Measurements from ENCODE around the gene CES4A.
A peak's percentile ranks its signal among the peaks of the same experiment; 100 is the strongest.
"Not testable (repeated sequence)": the region's sequence is repeated elsewhere in the genome, so short reads cannot be mapped to it uniquely, and the experiment has no call there.

CES4A gene

GRCh38 chr16:66952430-66953110, 35.8 kb upstream of the CES4A start:
- Histone ChIP-seq H2BK15ac (replicated peaks; ENCODE audit: low read depth) (no peak overlapping the region), H3K23ac (ENCODE audit: low read length) (no peak overlapping the region), H3K18ac (ENCODE audit: low read length) (no peak overlapping the region), H3K27ac (ENCODE audit: low read depth, low read length) (no peak overlapping the region), H3K4me2 (ENCODE audit: low read length) (no peak overlapping the region), H3K9ac (ENCODE audit: low read length) (no peak overlapping the region), H3K79me2 (ENCODE audit: control insufficient read depth, insufficient read depth, low read length) (no peaks in the 10 kb centered on the region), H3K79me1 (ENCODE audit: low read length) (no peaks in the 10 kb centered on the region), H3K4ac (ENCODE audit: low read depth, low read length) (no peak overlapping the region), H3K56ac (ENCODE audit: low read length) (no peak overlapping the region), H3K4me1 (ENCODE audit: control insufficient read depth, low read depth, low read length) (no peaks in the 10 kb centered on the region), H2AK5ac (ENCODE audit: low read length) (no peak overlapping the region), H3K27me3 (ENCODE audit: insufficient read depth, low read length, poor library complexity) (peaks cover 11% of the 10 kb centered on the region), H4K5ac (ENCODE audit: low read length) (no peak overlapping the region), H3K36me3 (ENCODE audit: control insufficient read depth, insufficient read depth, low read length) (no peaks in the 10 kb centered on the region), H3K4me3 (ENCODE audit: low read length) (no peak overlapping the region), H2BK5ac (ENCODE audit: low read length) (no peak overlapping the region), H4K8ac (ENCODE audit: low read depth, low read length) (no peak overlapping the region), H2BK120ac (ENCODE audit: low read depth, low read length) (no peak overlapping the region)
- no peak for DNase-seq
- WGBS (ENCODE audit: extremely low coverage, insufficient coverage, low lambda C conversion rate): no CpG with 5 or more reads among the region's 7 CpGs

GRCh38 chr16:66953462-66954096, 34.8 kb upstream of the CES4A start:
- no CpG with 5 or more reads among the region's 10 CpGs for WGBS (ENCODE audit: extremely low coverage, insufficient coverage, low lambda C conversion rate)

GRCh38 chr16:66954097-66954659, 34.2 kb upstream of the CES4A start:
- peak; percentile 83 for DNase-seq

More at GRCh38 chr16:66953462-66954096, 34.8 kb upstream of the CES4A start:
- H2BK5ac ChIP-seq (ENCODE audit: low read length): no peak overlapping the region
- H3K79me2 ChIP-seq (ENCODE audit: control insufficient read depth, insufficient read depth, low read length): no peaks in the 10 kb centered on the region
- H3K18ac ChIP-seq (ENCODE audit: low read length): no peak overlapping the region
- H2BK15ac ChIP-seq (replicated peaks; ENCODE audit: low read depth): no peak overlapping the region
- H3K23ac ChIP-seq (ENCODE audit: low read length): no peak overlapping the region
- no peak overlapping the region for H2AK5ac ChIP-seq (ENCODE audit: low read length)
- H3K4me2 ChIP-seq (ENCODE audit: low read length): no peak overlapping the region
- no peak overlapping the region for H3K4me3 ChIP-seq (ENCODE audit: low read length)
- H3K9ac ChIP-seq (ENCODE audit: low read length): no peak overlapping the region
- no peak overlapping the region for H3K56ac ChIP-seq (ENCODE audit: low read length)
- no peak overlapping the region for H2BK120ac ChIP-seq (ENCODE audit: low read depth, low read length)
- DNase-seq: no peak
- no peaks in the 10 kb centered on the region for H3K4me1 ChIP-seq (ENCODE audit: control insufficient read depth, low read depth, low read length)
- H3K4ac ChIP-seq (ENCODE audit: low read depth, low read length): no peak overlapping the region
- H3K79me1 ChIP-seq (ENCODE audit: low read length): no peaks in the 10 kb centered on the region
- no peak overlapping the region for H4K8ac ChIP-seq (ENCODE audit: low read depth, low read length)
- no peak overlapping the region for H3K27ac ChIP-seq (ENCODE audit: low read depth, low read length)
- H3K36me3 ChIP-seq (ENCODE audit: control insufficient read depth, insufficient read depth, low read length): no peaks in the 10 kb centered on the region
- peaks cover 8% of the 10 kb centered on the region for H3K27me3 ChIP-seq (ENCODE audit: insufficient read depth, low read length, poor library complexity)
- no peak overlapping the region for H4K5ac ChIP-seq (ENCODE audit: low read length)

GRCh38 chr16:66955363-66956153, 32.8 kb upstream of the CES4A start:
- H3K9ac ChIP-seq (ENCODE audit: low read length); H3K4me2 ChIP-seq (ENCODE audit: low read length); H3K79me1 ChIP-seq (ENCODE audit: low read length); H4K8ac ChIP-seq (ENCODE audit: low read depth, low read length); H3K27ac ChIP-seq (ENCODE audit: low read depth, low read length); H4K5ac ChIP-seq (ENCODE audit: low read length); H3K79me2 ChIP-seq (ENCODE audit: control insufficient read depth, insufficient read depth, low read length); H3K23ac ChIP-seq (ENCODE audit: low read length); H2AK5ac ChIP-seq (ENCODE audit: low read length); DNase-seq; H2BK5ac ChIP-seq (ENCODE audit: low read length); H2BK15ac ChIP-seq (replicated peaks; ENCODE audit: low read depth); H3K36me3 ChIP-seq (ENCODE audit: control insufficient read depth, insufficient read depth, low read length); H3K18ac ChIP-seq (ENCODE audit: low read length); H3K56ac ChIP-seq (ENCODE audit: low read length); H3K4me3 ChIP-seq (ENCODE audit: low read length); H3K4ac ChIP-seq (ENCODE audit: low read depth, low read length); H3K27me3 ChIP-seq (ENCODE audit: insufficient read depth, low read length, poor library complexity); H3K4me1 ChIP-seq (ENCODE audit: control insufficient read depth, low read depth, low read length); H2BK120ac ChIP-seq (ENCODE audit: low read depth, low read length): not testable (repeated sequence)
- WGBS (ENCODE audit: extremely low coverage, insufficient coverage, low lambda C conversion rate): no CpG with 5 or more reads among the region's 17 CpGs

More at GRCh38 chr16:66954097-66954659, 34.2 kb upstream of the CES4A start:
- Histone ChIP-seq H4K8ac (ENCODE audit: low read depth, low read length) (no peak overlapping the region), H3K4me3 (ENCODE audit: low read length) (no peak overlapping the region), H3K36me3 (ENCODE audit: control insufficient read depth, insufficient read depth, low read length) (no peaks in the 10 kb centered on the region), H3K56ac (ENCODE audit: low read length) (no peak overlapping the region), H3K4ac (ENCODE audit: low read depth, low read length) (no peak overlapping the region), H3K79me2 (ENCODE audit: control insufficient read depth, insufficient read depth, low read length) (no peaks in the 10 kb centered on the region), H3K4me2 (ENCODE audit: low read length) (no peak overlapping the region), H3K4me1 (ENCODE audit: control insufficient read depth, low read depth, low read length) (no peaks in the 10 kb centered on the region), H3K27me3 (ENCODE audit: insufficient read depth, low read length, poor library complexity) (peaks cover 3% of the 10 kb centered on the region), H3K18ac (ENCODE audit: low read length) (no peak overlapping the region), H3K23ac (ENCODE audit: low read length) (no peak overlapping the region), H2BK5ac (ENCODE audit: low read length) (no peak overlapping the region), H2BK120ac (ENCODE audit: low read depth, low read length) (no peak overlapping the region), H4K5ac (ENCODE audit: low read length) (no peak overlapping the region), H2BK15ac (replicated peaks; ENCODE audit: low read depth) (no peak overlapping the region), H3K79me1 (ENCODE audit: low read length) (no peaks in the 10 kb centered on the region), H3K27ac (ENCODE audit: low read depth, low read length) (no peak overlapping the region), H3K9ac (ENCODE audit: low read length) (no peak overlapping the region), H2AK5ac (ENCODE audit: low read length) (no peak overlapping the region)
- no CpG with 5 or more reads among the region's 8 CpGs for WGBS (ENCODE audit: extremely low coverage, insufficient coverage, low lambda C conversion rate)

- no CpG with 5 or more reads among the region's 1 CpG for whole genome bisulfite sequencing (ENCODE audit: extremely low coverage, insufficient coverage, low lambda C conversion rate)
- not testable (repeated sequence) for H3K79me1 ChIP-seq (ENCODE audit: low read length); H3K79me2 ChIP-seq (ENCODE audit: control insufficient read depth, insufficient read depth, low read length); H3K56ac ChIP-seq (ENCODE audit: low read length); H3K27ac ChIP-seq (ENCODE audit: low read depth, low read length); H3K18ac ChIP-seq (ENCODE audit: low read length); H2BK120ac ChIP-seq (ENCODE audit: low read depth, low read length); H2AK5ac ChIP-seq (ENCODE audit: low read length); H2BK15ac ChIP-seq (replicated peaks; ENCODE audit: low read depth); H3K27me3 ChIP-seq (ENCODE audit: insufficient read depth, low read length, poor library complexity); H2BK5ac ChIP-seq (ENCODE audit: low read length); DNase-seq; H4K5ac ChIP-seq (ENCODE audit: low read length); H3K9ac ChIP-seq (ENCODE audit: low read length); H4K8ac ChIP-seq (ENCODE audit: low read depth, low read length); H3K4me3 ChIP-seq (ENCODE audit: low read length); H3K4ac ChIP-seq (ENCODE audit: low read depth, low read length); H3K36me3 ChIP-seq (ENCODE audit: control insufficient read depth, insufficient read depth, low read length); H3K23ac ChIP-seq (ENCODE audit: low read length); H3K4me2 ChIP-seq (ENCODE audit: low read length); H3K4me1 ChIP-seq (ENCODE audit: control insufficient read depth, low read depth, low read length)
Observed at GRCh38 chr16:66956154-66956457, 32.3 kb upstream of the CES4A start.
